HG03520 (cell line): Measurements from ENCODE around the gene BIN2.
"Not testable (repeated sequence)": the region's sequence is repeated elsewhere in the genome, so short reads cannot be mapped to it uniquely, and the experiment has no call there.

Experiments used
- ATAC-seq: cut with Tn5 transposase; IDR thresholded peaks from one replicate; pipeline ENCODE4 v1.9.1; 2021; ENCODE audit warnings: mild to moderate bottlenecking, moderate library complexity; ENCODE audit not compliant: unreplicated experiment

The BIN2 gene

GRCh38 chr12:51263341-51263740, 60.6 kb downstream of the BIN2 start:
- ATAC-seq = no peak

- no peak for ATAC-seq
These were observed 61.2 kb downstream of the BIN2 start for GRCh38 chr12:51262758-51263177.

- not testable (repeated sequence) for ATAC-seq
These were observed 64.4 kb downstream of the BIN2 start for GRCh38 chr12:51259600-51259999.

DNA sequence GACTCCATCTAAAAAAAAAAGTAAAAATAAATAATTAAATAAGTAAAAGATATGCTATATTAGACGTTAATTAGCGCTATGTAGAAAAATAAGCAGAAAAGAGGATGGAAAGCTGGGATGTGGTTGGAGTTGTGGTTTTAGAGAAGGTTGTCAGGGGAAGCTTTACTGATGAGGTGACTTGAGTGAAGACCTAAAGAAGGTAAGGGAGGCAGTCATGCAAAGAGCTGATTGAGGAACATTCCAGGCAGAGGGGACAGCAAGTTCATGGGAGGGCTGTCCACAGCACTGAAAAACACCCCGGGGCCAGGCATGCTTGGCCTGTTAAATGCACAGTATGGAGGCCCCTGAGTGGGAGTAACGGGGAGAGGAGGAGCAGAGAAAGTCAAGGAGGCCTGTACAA, 69.4 kb downstream of the BIN2 start:
- no peak for ATAC-seq

GRCh38 chr12:51253276-51253675, 70.7 kb downstream of the BIN2 start:
- no peak for ATAC-seq

- no peak for ATAC-seq
These were observed 76.3 kb downstream of the BIN2 start for GRCh38 chr12:51247523-51248206.

DNA sequence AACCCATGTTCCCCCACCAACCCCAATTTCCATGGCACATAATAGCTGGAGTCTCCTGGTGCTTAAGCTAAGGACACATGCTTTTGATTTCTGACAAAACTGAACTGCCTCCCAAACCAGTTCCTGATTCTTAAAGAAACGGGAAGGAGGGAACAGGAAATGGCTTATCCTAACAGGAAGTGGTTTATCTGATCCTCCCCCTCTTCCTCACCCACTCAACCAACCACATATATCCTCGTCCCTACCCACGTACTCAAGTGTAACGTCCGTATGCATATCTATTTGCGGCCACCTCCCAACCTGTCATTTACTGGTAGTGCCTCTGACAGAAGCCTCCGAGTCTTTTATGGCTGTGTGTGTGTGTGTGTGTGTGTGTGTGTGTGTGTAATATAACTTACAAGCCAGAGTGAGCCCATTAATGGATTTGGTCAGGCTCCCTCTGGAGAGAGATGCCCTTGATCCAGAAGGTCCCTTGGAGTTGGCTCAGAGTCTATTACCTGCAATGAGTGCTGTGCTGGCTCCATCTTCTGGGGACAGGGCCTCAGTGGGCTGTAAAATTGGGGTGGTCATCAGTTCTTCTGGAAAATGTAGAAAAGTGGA, 77.6 kb downstream of the BIN2 start:
- no peak for ATAC-seq

- no peak for ATAC-seq
These were observed 78.3 kb downstream of the BIN2 start for GRCh38 chr12:51245476-51246253.

DNA sequence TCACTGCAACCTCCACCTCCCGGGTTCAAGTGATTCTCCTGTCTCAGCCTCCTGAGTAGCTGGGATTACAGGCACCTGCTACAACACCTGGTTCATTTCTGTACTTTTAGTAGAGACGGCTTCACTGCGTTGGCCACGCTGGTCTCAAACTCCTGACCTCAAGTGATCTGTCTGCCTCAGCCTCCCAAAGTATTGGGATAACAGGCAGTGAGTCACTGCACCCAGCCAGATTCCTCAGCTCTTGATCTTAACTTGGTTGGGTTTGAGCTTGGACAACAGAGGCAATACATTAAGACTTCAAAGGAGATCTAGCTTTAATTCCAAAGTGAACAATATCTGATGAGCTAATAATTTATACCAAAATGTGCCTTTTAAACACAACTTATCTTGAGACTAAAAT, 79.7 kb downstream of the BIN2 start:
- ATAC-seq = no peak

DNA sequence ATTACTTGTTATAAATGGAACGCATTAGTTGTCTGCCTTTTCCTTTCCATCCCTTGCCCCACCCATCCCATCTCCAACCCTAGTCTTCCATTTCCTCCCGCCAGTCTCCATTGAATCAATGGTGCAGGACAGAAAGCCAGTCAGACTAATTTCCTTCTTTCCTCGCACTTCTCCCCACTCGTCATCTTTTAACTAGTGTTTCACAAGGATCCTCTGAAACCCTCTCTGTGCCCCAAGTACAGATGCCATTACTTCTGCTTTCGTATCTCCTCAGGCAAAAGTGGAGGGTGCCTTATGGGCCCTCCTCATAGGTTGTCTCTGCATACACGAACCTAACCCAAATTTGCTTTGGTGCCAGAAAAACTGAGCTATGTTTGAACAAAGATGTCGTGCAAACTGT, 81.1 kb downstream of the BIN2 start:
- no peak for ATAC-seq

DNA sequence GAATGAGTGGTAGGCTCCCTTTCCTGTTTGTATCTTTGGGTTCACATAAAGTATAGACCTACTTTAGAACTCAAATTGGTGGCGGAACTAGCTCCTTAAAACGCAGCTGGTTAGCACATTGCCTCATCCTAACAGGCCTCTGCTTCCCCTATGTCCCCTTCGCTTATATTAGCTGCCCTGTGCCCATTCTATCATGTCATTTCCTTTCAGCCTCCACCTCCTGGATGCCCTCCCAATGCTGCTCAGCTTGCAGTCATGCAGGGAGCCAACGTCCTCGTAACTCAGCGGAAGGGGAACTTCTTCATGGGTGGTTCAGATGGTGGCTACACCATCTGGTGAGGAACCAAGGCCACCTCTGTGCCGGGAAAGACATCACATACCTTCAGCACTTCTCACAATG, 81.9 kb downstream of the BIN2 start:
- no peak for ATAC-seq

DNA sequence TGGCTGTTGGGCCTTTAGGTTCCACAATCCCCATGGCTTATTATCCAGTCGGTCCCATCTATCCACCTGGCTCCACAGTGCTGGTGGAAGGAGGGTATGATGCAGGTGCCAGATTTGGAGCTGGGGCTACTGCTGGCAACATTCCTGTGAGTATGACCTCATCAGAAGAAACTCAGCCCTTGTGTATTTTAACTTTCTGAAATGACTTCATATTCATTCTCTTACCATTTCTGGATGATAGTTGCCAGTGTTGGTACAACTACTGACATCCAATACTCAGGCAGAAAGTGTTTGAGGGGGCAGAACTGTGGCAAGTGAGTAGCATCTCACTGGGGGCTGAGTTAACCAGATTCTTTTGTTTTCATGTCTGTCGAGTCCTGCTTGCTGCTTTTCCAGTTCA, 83.0 kb downstream of the BIN2 start:
- ATAC-seq = no peak

DNA sequence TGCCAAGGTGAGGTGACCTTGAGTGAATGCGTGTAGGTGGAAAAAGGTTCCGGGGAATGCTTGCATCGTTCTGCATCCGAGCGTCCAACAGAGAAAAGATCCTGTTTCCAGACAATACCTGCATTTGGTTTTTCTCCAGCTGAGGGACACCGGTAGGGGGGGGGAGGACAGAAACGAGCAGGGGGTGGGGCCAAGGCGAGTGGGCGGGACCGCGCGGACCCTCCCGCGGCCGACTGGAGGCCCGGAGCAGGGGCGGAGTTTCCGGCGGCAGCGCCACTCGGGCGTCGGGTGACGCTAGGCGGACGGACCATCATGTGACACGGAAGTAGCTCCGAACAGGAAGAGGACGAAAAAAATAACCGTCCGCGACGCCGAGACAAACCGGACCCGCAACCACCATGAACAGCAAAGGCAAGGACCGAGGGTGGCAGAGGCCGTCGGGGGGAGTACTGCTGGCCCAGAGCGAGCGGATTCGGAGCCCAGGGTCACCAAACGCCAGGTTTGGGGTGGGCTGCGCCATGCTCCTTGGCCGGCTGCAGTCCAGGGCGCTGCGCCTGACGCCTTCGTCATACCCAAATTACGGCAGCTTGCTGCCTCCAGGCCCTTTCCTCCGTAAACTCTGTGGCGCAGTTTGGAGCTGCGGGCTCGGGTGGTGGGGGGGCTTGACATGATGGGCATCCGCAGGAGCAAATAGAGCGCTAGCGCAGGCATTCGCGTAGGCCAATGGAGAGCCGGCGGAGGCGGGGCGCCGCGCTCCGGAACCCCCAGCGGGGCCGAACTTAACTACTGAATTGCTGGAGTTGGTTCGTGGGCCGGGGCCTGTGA, 85.3 kb downstream of the BIN2 start, which contains the start of gene DAZAP2:
Gene DAZAP2, plus strand, starts transcription at position 317 of the 825 bp plus-strand sequence. Its CDS starts 82 bp downstream, at position 399.
- ATAC-seq = peak; percentile 86

- no peak for ATAC-seq
These were observed 85.9 kb downstream of the BIN2 start for GRCh38 chr12:51238037-51238509.

DNA sequence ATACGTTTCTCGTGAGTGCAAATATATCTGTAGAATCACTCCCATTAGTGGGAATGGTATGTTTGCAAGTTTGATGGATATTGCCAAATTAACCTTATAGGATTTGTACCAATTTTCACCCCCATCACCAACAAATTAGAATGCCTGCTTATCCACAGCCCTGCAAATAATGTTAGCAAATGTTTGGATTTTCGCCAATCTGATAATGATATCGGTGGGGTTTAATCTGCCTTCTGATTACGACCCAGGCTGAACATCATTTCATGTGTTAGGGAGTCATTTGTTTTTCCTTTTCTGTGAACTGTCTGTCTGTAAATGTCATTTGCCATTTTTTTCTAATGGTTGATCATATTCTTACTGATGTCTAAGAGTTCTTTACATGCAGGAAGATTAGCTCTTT, 89.4 kb downstream of the BIN2 start:
- ATAC-seq = no peak

- ATAC-seq = no peak
These were observed 91.3 kb downstream of the BIN2 start for GRCh38 chr12:51232642-51233041.
